ENCODE results near the gene MYO1A. TPM values are rescaled to one million over a fixed set of nuclear protein-coding genes. Genes with fewer than 3 reads are reported as not detected.

MYO1A gene
- polyA plus RNA-seq, 2 of the 4 experiments (the other 2 are of a cell fraction), result 0.67 to 1.9 TPM

GRCh38 chr12:56980941-56981530 is 68.9 kb downstream of the MYO1A start:
- POLR2A ChIA-PET, result no interaction called here
- H3K4me2 ChIP-seq, result no peak overlapping the region
- TF ChIP-seq TP53 (CRISPR knock-in tag; IDR thresholded peaks at IDR 0.05) (no peak), ESRRA (IDR thresholded peaks at IDR 0.05; ENCODE audit: borderline replicate concordance, low read length) (no peak), CEBPB (IDR thresholded peaks at IDR 0.05) (no peak), RNF2 (IDR thresholded peaks at IDR 0.05; ENCODE audit: borderline replicate concordance, low read depth) (no peak)
- ATAC-seq, result no peak
- no peak overlapping the region for H3K4me3 ChIP-seq
- no peaks in the 10 kb centered on the region for H3K9me3 ChIP-seq
- no peak for DNase-seq (ENCODE audit: low read depth in 1 of 2, low spot score in 1 of 2)
- CTCF ChIA-PET, result interaction anchor here (0.8 to 2.8 kb wide), 5 partner anchors 24 to 223 kb away, joined by 3 to 12 read pairs (median 6); partner anchors contain the start of genes STAT6 and ZBTB39
- peaks cover 4% of the 10 kb centered on the region; the same call in 2 of the 3 replicates for H3K4me1 ChIP-seq
- H3K27ac ChIP-seq, result no peak overlapping the region
- FAIRE-seq, result no peak
- WGBS (ENCODE audit: missing lambda C conversion rate), result 82% methylated on average over 4 of the region's 4 CpGs

- 87% methylated on average over 6 of the region's 6 CpGs for WGBS (ENCODE audit: missing lambda C conversion rate)
- Histone ChIP-seq H3K9me3 (no peaks in the 10 kb centered on the region), H3K27ac (no peak overlapping the region), H3K4me3 (no peak overlapping the region), H3K4me1 (no peaks in the 10 kb centered on the region), H3K4me2 (no peak overlapping the region)
- FAIRE-seq, result no peak
- ChIA-PET CTCF (interaction anchor here (2.1 kb wide), 1 partner anchor 140 kb away, joined by 7 read pairs; no protein-coding TSS in a partner anchor), POLR2A (no interaction called here)
- no peak for TF ChIP-seq POLR2AphosphoS2 (conservative IDR thresholded peaks at IDR 0.05; ENCODE audit: low read length)
- no peak for TF ChIP-seq MYC (IDR thresholded peaks at IDR 0.05; ENCODE audit: borderline replicate concordance, low read length)
- TF ChIP-seq RFX5 (IDR thresholded peaks at IDR 0.05), result no peak
- no peak for TF ChIP-seq MAZ (IDR thresholded peaks at IDR 0.05; ENCODE audit: borderline replicate concordance, low read depth, low read length)
- TF ChIP-seq HMGXB4 (CRISPR knock-in tag; IDR thresholded peaks at IDR 0.05; ENCODE audit: borderline replicate concordance), result no peak
- no peak for TF ChIP-seq RARB (CRISPR knock-in tag; IDR thresholded peaks at IDR 0.05)
- no peak for TF ChIP-seq ZC3H11A (IDR thresholded peaks at IDR 0.05)
- no peak for TF ChIP-seq USF2 (IDR thresholded peaks at IDR 0.05)
- no peak for TF ChIP-seq FOSB (CRISPR knock-in tag; IDR thresholded peaks at IDR 0.05)
- no peak for TF ChIP-seq CTCF (IDR thresholded peaks at IDR 0.05)
- no peak for TF ChIP-seq CHD4 (IDR thresholded peaks at IDR 0.05; ENCODE audit: borderline replicate concordance)
- TF ChIP-seq TFCP2L1 (CRISPR knock-in tag; IDR thresholded peaks at IDR 0.05), result no peak
- TF ChIP-seq NFE2L2 (conservative IDR thresholded peaks at IDR 0.05; ENCODE audit: low read length), result no peak
- no peak for TF ChIP-seq RNF2 (IDR thresholded peaks at IDR 0.05; ENCODE audit: borderline replicate concordance, low read depth)
- TF ChIP-seq HDAC2 (IDR thresholded peaks at IDR 0.05), result no peak
- TF ChIP-seq RCOR1 (IDR thresholded peaks at IDR 0.05; ENCODE audit: low read depth, low read length), result no peak
- no peak for DNase-seq (ENCODE audit: low read depth in 1 of 2, low spot score in 1 of 2)
- no peak for ATAC-seq
Measured at GRCh38 chr12:56980268-56980667, 69.7 kb downstream of the MYO1A start.

- H3K4me3 ChIP-seq, result no peak overlapping the region
- CTCF ChIA-PET, result interaction anchor here (1.2 to 2.1 kb wide), 2 partner anchors 8 to 140 kb away, joined by 7 read pairs; no protein-coding TSS in a partner anchor
- H3K9me3 ChIP-seq, result no peaks in the 10 kb centered on the region
- H3K27ac ChIP-seq, result no peak overlapping the region
- no peaks in the 10 kb centered on the region for H3K4me1 ChIP-seq
- DNase-seq (ENCODE audit: low read depth in 1 of 2, low spot score in 1 of 2), result no peak
- ATAC-seq, result no peak
- H3K4me2 ChIP-seq, result no peak overlapping the region
- 87% methylated on average over 3 of the region's 3 CpGs for WGBS (ENCODE audit: missing lambda C conversion rate)
- POLR2A ChIA-PET, result no interaction called here
- no peak for FAIRE-seq
- TF ChIP-seq SMC3 (IDR thresholded peaks at IDR 0.05) (no peak), RARB (CRISPR knock-in tag; IDR thresholded peaks at IDR 0.05) (no peak), HES2 (IDR thresholded peaks at IDR 0.05) (no peak), USF2 (IDR thresholded peaks at IDR 0.05) (no peak), CHD2 (IDR thresholded peaks at IDR 0.05; ENCODE audit: low read length, partially characterized antibody) (no peak), BCL3 (IDR thresholded peaks at IDR 0.05) (no peak), MAZ (IDR thresholded peaks at IDR 0.05; ENCODE audit: borderline replicate concordance, low read depth, low read length) (no peak)
Measured at GRCh38 chr12:56979628-56980027, 70.3 kb downstream of the MYO1A start.
